ENCODE results near the gene TNIP2. TPM values are rescaled to one million over a fixed set of nuclear protein-coding genes. Genes with fewer than 3 reads are reported as not detected.

The TNIP2 gene
- total RNA-seq, 3 donors from 2014 or later (not counting 1 experiment from before 2014, with no cell fraction given) = 35.6 to 53.9 (median 41.6) TPM

- Histone ChIP-seq H3K27me3 (ENCODE audit: control insufficient read depth, insufficient read depth, low read length) (no peaks in the 10 kb centered on the region), H3K9me3 (ENCODE audit: control insufficient read depth, insufficient read depth, low read length) (no peaks in the 10 kb centered on the region), H3K36me3 (ENCODE audit: control insufficient read depth, insufficient read depth, low read length) (no peaks in the 10 kb centered on the region), H3K4me1 (ENCODE audit: control insufficient read depth, insufficient read depth, low read length) (peaks cover 89% of the 10 kb centered on the region), H3K27ac (ENCODE audit: low read length) (no peak overlapping the region), H3K4me3 (ENCODE audit: low read length) (no peak overlapping the region)
- Mint-ChIP-seq H3K4me3 (peak overlapping the region; percentile 63), H3K27ac (peak overlapping the region in 1 of 2 donors; percentile 88), H3K9me3 (no peaks in the 10 kb centered on the region), H3K27me3 (ENCODE audit: low read depth in 2 of 2) (no peaks in the 10 kb centered on the region), H3K4me1 (peaks cover 21 to 80% of the 10 kb centered on the region in 2 donors), H3K36me3 (no peaks in the 10 kb centered on the region)
- DNase-seq = peak in 1 of 2 donors; percentile 30
- intact Hi-C loops (cut with micrococcal nuclease) = no loop called here
- WGBS (ENCODE audit: insufficient coverage) = 92% methylated on average over 18 of the region's 19 CpGs
- no peak for TF ChIP-seq CTCF (IDR thresholded peaks at IDR 0.05)
- no peak for ATAC-seq
Observed at GRCh38 chr4:2790583-2791517, 34.7 kb upstream of the TNIP2 start.

- no peak overlapping the region for H3K4me3 ChIP-seq (ENCODE audit: low read length)
- no peak for ATAC-seq
- Mint-ChIP-seq H3K4me3 (no peak overlapping the region), H3K4me1 (peaks cover 21 to 77% of the 10 kb centered on the region in 2 donors), H3K9me3 (no peaks in the 10 kb centered on the region), H3K27me3 (ENCODE audit: low read depth in 2 of 2) (no peaks in the 10 kb centered on the region), H3K36me3 (no peaks in the 10 kb centered on the region), H3K27ac (peak overlapping the region in 1 of 2 donors; percentile 88)
- no peaks in the 10 kb centered on the region for H3K27me3 ChIP-seq (ENCODE audit: control insufficient read depth, insufficient read depth, low read length)
- H3K36me3 ChIP-seq (ENCODE audit: control insufficient read depth, insufficient read depth, low read length) = no peaks in the 10 kb centered on the region
- peaks cover 84% of the 10 kb centered on the region for H3K4me1 ChIP-seq (ENCODE audit: control insufficient read depth, insufficient read depth, low read length)
- no peaks in the 10 kb centered on the region for H3K9me3 ChIP-seq (ENCODE audit: control insufficient read depth, insufficient read depth, low read length)
- no peak overlapping the region for H3K27ac ChIP-seq (ENCODE audit: low read length)
- no peak for TF ChIP-seq CTCF (IDR thresholded peaks at IDR 0.05)
- no peak for DNase-seq
- WGBS (ENCODE audit: insufficient coverage) = 91% methylated on average over 23 of the region's 24 CpGs
- intact Hi-C loops (cut with micrococcal nuclease) = no loop called here
Observed at GRCh38 chr4:2789793-2790582, 33.9 kb upstream of the TNIP2 start.

- Mint-ChIP-seq H3K27ac (peak overlapping the region in 1 of 2 donors; percentile 88), H3K9me3 (no peaks in the 10 kb centered on the region), H3K27me3 (ENCODE audit: low read depth in 2 of 2) (no peaks in the 10 kb centered on the region), H3K4me1 (peaks cover 15 to 70% of the 10 kb centered on the region in 2 donors), H3K4me3 (no peak overlapping the region), H3K36me3 (no peaks in the 10 kb centered on the region)
- Histone ChIP-seq H3K4me3 (ENCODE audit: low read length) (no peak overlapping the region), H3K36me3 (ENCODE audit: control insufficient read depth, insufficient read depth, low read length) (no peaks in the 10 kb centered on the region), H3K4me1 (ENCODE audit: control insufficient read depth, insufficient read depth, low read length) (peaks cover 77% of the 10 kb centered on the region), H3K27me3 (ENCODE audit: control insufficient read depth, insufficient read depth, low read length) (no peaks in the 10 kb centered on the region), H3K9me3 (ENCODE audit: control insufficient read depth, insufficient read depth, low read length) (no peaks in the 10 kb centered on the region), H3K27ac (ENCODE audit: low read length) (no peak overlapping the region)
- no peak for ATAC-seq
- intact Hi-C loops (cut with micrococcal nuclease) = no loop called here
- WGBS (ENCODE audit: insufficient coverage) = 98% methylated on average over 5 of the region's 5 CpGs
- TF ChIP-seq CTCF (IDR thresholded peaks at IDR 0.05) = no peak
- no peak for DNase-seq
Observed at GRCh38 chr4:2789351-2789750, 33.2 kb upstream of the TNIP2 start.

Measured in natural killer cell (primary cell).